ENCODE measurements around the gene SPIB.

DNA sequence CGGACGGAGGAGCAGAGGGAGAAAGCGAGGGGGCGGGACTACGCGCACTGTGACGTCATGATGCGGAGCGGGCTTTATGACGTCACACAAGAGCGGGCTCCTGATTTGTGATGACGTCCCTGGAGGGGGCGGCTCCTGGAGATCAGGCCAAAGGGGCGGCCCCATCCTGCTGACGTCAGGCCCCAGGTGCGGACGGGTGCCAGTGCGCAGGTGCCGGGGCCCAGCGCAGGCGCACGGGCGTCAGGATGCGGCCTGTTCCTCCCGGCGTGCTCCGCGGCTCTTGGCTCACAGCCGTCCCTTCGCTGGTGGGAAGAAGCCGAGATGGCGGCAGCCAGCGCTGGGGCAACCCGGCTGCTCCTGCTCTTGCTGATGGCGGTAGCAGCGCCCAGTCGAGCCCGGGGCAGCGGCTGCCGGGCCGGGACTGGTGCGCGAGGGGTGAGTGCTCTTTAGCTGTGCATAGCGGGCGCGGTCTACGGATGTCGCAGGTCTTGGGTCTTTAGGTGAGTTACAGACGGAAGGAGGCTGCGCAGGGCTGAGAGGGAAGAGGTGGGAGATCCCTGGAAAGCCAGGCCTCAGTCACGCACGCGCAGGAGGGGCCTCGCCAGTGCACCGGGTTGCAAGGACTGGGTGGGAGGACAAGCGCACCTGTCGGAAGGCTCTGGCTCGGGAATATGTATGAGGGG, 57.6 kb downstream of the SPIB start, which contains the start of the genes EMC10 and GARIN5A:
- TF ChIP-seq EZH2 (IDR thresholded peaks at IDR 0.05): no peak
- peak; percentile 93 for TF ChIP-seq POLR2AphosphoS5 (IDR thresholded peaks at IDR 0.05; ENCODE audit: borderline replicate concordance, low read depth, low read length)

Measured in SK-N-MC (cell line).